Skeletal muscle satellite cell (primary cell): Measurements from ENCODE around the gene PFKFB2.
"Not testable (repeated sequence)": the region's sequence is repeated elsewhere in the genome, so short reads cannot be mapped to it uniquely, and the experiment has no call there.

ENCODE experiments used
- H3K27me3 ChIP-seq: 2 replicates; pipeline ENCODE4 v1.7.0; 2013; ENCODE audit warnings: low read length; ENCODE audit not compliant: control insufficient read depth, insufficient read depth
- H3K36me3 ChIP-seq: 2 replicates; pipeline ENCODE4 v1.7.0; 2013; ENCODE audit warnings: mild to moderate bottlenecking, control low read depth, low read length; ENCODE audit not compliant: insufficient read depth
- H3K4me1 ChIP-seq: 2 replicates; pipeline ENCODE4 v1.7.0; 2013; ENCODE audit warnings: low read length; ENCODE audit not compliant: control insufficient read depth, insufficient read depth
- H3K4me2 ChIP-seq: 2 replicates; pipeline ENCODE4 v1.7.0; 2013; ENCODE audit warnings: mild to moderate bottlenecking, low read length
- H3K4me3 ChIP-seq: 2 replicates; pipeline ENCODE4 v1.7.0; 2013; ENCODE audit warnings: low read length
- H3K9ac ChIP-seq: 2 replicates; pipeline ENCODE4 v1.7.0; 2013; ENCODE audit warnings: mild to moderate bottlenecking, low read depth, low read length, moderate library complexity
- H3K9me3 ChIP-seq: replicated peaks from 2 replicates; pipeline ENCODE4 v1.7.0; 2013; ENCODE audit warnings: mild to moderate bottlenecking, control low read depth, low read length

The PFKFB2 gene

DNA sequence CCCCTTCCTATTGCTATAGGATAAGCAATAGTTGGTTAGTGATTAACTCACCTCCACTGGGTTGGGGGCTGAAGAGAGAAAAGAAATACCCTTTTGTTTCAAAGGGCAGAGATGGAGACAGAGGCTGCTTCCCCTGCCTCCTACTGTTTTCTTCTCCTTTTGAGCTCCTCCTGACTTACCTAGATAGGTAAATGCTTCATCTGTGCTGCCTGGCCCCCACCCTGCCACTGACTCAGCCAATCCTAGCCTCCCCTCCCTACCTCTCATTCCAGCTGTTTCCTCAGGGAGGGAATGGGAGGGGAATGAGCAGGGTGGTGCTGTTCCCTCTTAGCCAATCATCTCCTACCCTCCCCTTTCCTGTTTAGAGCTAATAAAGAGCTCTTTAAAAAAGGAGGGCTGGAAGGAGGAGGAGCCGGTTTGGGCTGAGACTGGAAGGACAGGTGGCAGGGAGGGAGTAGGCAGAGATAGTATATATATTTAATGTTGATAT, 20.5 kb upstream of the PFKFB2 start, which contains the start of gene C1orf116:
Gene C1orf116 (minus strand): TSS at position 229 of the 490 bp plus-strand sequence. CDS start 5,158 bp downstream, outside the sequence.
- H3K4me1 ChIP-seq = peaks cover 11% of the 10 kb centered on the region
- H3K9me3 ChIP-seq = no peaks in the 10 kb centered on the region
- no peak within 1 kb of the TSS for H3K4me2 ChIP-seq
- H3K27me3 ChIP-seq = no peaks in the 10 kb centered on the region
- no peak within 1 kb of the TSS for H3K9ac ChIP-seq
- no peak within 1 kb of the TSS for H3K4me3 ChIP-seq
- no peaks in the 10 kb centered on the region for H3K36me3 ChIP-seq

DNA sequence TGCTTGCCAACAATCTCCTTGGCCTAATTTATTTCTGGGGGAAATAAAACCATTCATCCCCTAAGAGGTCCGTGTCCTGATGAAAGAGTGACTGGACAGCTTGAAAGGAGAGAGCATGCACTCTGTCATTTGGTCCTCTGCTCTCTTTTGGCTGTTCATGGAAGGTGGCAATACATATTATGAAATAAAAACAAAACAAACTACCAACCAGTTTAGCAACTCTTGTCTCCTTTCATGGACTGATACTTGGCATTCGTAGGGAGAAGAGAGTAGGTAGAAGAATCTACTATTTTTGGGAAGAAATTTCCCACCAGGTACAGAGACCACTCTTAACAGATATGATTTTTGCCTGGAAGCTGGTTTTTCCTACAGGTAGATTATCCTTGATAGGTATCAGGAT, 19.8 kb upstream of the PFKFB2 start:
- Histone ChIP-seq H3K4me1 (peaks cover 9% of the 10 kb centered on the region), H3K4me3 (no peak overlapping the region), H3K36me3 (no peaks in the 10 kb centered on the region), H3K9me3 (no peaks in the 10 kb centered on the region), H3K27me3 (no peaks in the 10 kb centered on the region), H3K9ac (no peak overlapping the region), H3K4me2 (no peak overlapping the region)

DNA sequence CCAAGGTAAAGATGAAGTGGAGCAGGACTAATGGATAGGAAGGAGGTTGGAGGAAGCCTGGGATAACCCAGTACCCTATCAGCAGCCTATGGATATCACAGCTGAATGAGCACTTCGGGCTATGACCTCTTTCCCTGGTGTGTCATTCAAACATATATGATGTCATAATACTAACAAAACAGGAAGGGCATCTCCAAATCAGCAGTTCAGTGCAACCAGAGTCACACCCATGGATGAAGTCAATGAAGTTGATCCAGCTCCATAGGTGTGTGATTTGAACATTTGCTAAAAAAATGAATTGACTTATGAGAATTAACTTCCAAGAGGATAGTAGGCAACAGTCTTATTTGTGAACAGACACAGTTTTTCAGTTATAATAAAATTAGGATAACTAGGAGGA, 18.9 kb upstream of the PFKFB2 start:
- Histone ChIP-seq H3K9me3 (no peaks in the 10 kb centered on the region), H3K36me3 (no peaks in the 10 kb centered on the region), H3K4me3 (no peak overlapping the region), H3K27me3 (no peaks in the 10 kb centered on the region), H3K9ac (no peak overlapping the region), H3K4me2 (no peak overlapping the region), H3K4me1 (peaks cover 9% of the 10 kb centered on the region)

DNA sequence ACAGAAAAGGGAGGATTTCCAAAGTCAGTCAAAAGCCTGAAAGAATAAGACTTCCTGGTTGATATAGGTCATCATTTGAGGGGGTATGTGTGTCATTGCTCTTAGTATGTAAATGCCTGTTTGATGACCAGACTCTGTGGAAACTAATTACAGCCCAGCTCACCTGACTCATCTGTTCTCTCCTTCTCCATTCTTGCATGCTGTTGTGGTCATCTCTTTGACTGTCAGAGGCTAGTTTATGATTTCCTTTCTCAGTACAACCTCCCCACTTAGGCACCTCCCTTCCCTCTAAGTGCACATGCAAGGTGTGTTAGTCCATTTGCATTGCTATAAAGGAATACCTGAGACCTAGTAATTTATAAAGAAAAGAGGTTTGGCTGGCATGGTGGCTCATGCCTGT, 18.1 kb upstream of the PFKFB2 start:
- Histone ChIP-seq H3K4me2 (no peak overlapping the region), H3K27me3 (no peaks in the 10 kb centered on the region), H3K9me3 (no peaks in the 10 kb centered on the region), H3K4me1 (peaks cover 11% of the 10 kb centered on the region), H3K36me3 (no peaks in the 10 kb centered on the region), H3K9ac (no peak overlapping the region), H3K4me3 (no peak overlapping the region)

DNA sequence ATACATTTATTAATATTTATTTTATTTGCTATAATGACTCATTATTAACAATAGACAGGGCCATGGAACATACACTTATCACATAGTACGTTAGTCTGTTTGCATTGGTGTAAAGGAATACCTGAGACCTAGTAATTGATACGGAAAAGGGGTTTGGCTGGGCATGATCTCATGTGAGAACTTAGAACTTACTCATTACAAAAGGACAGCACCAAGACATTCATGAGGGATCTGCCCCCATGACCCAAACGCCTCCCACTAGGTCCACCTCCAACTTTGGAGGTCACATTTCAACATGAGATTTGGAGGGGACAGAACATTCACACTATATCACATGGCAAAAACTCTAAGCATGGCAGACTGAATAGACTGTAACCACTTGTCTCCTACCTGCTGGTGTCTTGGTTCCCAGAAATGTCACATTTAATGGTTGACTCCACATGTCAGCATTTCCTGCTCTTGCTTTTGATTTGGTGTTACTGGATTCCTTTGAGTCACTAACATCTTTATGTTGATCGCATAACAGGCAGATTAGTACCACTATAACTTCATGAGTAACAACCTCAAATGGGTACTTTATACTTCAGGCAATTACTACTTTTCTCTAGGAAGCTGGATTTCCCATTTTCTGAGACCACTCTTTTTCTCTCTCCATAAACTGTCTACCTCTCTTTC, 17.1 kb upstream of the PFKFB2 start:
- Histone ChIP-seq H3K4me2 (no peak overlapping the region), H3K4me1 (peaks cover 14% of the 10 kb centered on the region), H3K27me3 (no peaks in the 10 kb centered on the region), H3K9ac (no peak overlapping the region), H3K9me3 (no peaks in the 10 kb centered on the region), H3K4me3 (no peak overlapping the region), H3K36me3 (no peaks in the 10 kb centered on the region)

DNA sequence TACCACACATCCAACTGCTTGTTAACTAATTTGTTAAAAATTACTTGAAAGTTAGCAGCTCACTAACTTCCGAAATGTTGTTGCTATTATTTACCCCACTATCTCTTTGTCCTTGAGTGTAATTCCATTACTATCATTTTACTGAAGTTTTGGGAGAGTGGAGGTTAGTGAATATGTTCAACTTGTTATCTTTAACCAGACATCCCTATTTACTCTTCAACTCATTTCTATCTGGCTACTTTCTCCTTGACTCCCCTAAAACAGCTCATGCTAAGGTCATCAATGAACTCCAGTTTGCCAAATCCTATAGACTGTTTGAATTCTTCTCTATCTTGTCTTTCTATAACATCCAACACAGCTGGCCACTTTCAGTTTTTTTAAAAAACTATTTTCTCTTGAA, 16.2 kb upstream of the PFKFB2 start:
- Histone ChIP-seq H3K9ac (no peak overlapping the region), H3K36me3 (no peaks in the 10 kb centered on the region), H3K4me1 (peaks cover 14% of the 10 kb centered on the region), H3K4me3 (no peak overlapping the region), H3K27me3 (no peaks in the 10 kb centered on the region), H3K9me3 (no peaks in the 10 kb centered on the region), H3K4me2 (no peak overlapping the region)

DNA sequence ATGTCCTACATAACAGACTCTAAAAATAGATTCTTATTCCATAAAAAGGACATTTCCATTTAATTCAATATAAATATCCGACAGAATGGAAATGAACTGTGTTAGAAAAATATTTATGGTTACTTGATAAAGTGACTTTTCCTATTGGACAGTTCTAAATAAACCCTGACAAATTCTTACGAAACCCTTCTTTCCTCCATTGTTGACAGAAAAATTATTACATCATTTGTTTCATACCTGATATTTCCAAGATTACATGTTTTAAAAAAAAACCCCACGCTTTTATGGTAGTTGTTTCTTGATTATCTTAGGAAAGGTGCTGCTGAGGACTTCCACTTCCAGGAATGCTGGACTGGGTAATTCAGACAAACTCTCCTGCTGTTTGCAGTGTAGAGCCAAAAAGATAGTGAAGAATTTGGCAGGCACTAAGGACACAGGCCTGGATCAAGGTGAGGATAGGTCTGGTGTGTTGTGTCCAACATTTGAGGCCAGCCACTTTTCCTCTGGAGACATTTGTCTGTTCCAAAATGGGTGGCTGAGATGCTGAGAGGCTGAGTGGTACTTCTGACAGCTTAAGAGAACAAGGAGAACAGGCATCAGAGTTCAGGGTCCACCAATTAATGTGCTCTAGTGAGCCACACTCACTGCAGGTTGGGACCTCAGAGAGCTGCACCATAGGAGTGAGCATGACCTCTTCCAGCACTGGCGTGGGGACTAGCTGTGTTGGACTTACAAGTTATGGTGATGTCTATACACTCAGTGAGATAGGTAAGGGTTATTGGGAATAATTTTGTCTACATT, 13.5 kb upstream of the PFKFB2 start:
- H3K4me2 ChIP-seq = no peak overlapping the region
- no peaks in the 10 kb centered on the region for H3K27me3 ChIP-seq
- H3K4me3 ChIP-seq = no peak overlapping the region
- no peaks in the 10 kb centered on the region for H3K9me3 ChIP-seq
- no peaks in the 10 kb centered on the region for H3K36me3 ChIP-seq
- peaks cover 14% of the 10 kb centered on the region for H3K4me1 ChIP-seq
- no peak overlapping the region for H3K9ac ChIP-seq

DNA sequence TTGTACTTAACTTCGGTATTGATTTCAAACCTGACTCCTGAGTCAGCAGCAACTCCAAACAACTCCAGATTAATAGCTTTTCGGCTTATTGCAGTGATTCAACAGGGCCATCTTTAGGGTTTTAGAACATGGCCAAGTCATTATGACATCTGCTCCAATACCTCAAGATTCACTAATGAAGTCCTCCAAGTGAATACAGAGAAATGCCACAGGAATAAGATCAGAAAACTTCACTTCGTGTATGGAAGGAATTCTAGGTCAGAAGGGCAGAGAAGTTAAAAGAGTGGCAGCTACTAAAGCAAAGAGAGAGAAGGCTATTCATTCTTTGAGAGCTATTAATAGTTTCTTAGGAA, 12.9 kb upstream of the PFKFB2 start:
- Histone ChIP-seq H3K27me3 (no peaks in the 10 kb centered on the region), H3K9me3 (no peaks in the 10 kb centered on the region), H3K4me3 (no peak overlapping the region), H3K4me2 (no peak overlapping the region), H3K9ac (no peak overlapping the region), H3K36me3 (no peaks in the 10 kb centered on the region), H3K4me1 (peaks cover 8% of the 10 kb centered on the region)

DNA sequence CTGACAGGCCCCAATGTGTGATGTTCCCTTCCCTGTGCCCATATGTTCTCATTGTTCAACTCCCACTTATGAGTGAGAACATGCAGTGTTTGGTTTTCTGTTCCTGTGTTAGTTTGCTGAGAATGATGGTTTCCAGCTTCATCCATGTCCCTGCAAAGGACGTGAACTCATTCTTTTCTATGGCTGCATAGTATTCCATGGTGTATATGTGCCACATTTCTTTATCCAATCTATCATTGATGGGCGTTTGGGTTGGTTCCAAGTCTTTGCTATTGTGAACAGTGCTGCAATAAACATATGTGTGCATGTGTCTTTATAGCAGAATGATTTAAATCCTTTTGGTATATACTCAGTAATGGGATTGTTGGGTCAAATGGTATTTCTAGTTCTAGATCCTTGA, 11.7 kb upstream of the PFKFB2 start:
- not testable (repeated sequence) for H3K9me3 ChIP-seq, H3K9ac ChIP-seq

DNA sequence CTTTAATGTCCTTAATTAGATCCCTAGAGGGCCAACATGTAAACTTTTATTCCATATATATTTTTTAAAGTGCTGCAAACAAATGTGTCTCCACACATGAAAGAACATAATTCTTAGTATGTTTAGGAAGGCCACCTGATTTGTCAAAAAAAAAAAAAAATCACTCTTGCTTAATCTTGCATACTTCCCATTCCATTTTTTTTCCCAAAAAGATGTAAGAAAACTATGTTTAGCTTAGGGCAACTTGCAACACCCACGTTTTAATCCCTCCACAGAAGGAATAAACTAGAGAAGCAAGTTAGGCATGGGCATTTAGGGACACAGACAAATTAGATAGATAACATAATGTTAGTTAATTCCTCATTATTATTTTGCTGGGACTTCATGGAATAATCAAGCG, 7.6 kb upstream of the PFKFB2 start:
- Histone ChIP-seq H3K4me3 (no peak overlapping the region), H3K4me2 (no peak overlapping the region), H3K27me3 (no peaks in the 10 kb centered on the region), H3K9me3 (no peaks in the 10 kb centered on the region), H3K9ac (no peak overlapping the region), H3K4me1 (peaks cover 10% of the 10 kb centered on the region), H3K36me3 (peaks cover 13% of the 10 kb centered on the region)

More for the DNA sequence above, 11.7 kb upstream of the PFKFB2 start:
- H3K4me1 ChIP-seq, H3K4me3 ChIP-seq, H3K27me3 ChIP-seq, H3K36me3 ChIP-seq, H3K4me2 ChIP-seq: not testable (repeated sequence)

DNA sequence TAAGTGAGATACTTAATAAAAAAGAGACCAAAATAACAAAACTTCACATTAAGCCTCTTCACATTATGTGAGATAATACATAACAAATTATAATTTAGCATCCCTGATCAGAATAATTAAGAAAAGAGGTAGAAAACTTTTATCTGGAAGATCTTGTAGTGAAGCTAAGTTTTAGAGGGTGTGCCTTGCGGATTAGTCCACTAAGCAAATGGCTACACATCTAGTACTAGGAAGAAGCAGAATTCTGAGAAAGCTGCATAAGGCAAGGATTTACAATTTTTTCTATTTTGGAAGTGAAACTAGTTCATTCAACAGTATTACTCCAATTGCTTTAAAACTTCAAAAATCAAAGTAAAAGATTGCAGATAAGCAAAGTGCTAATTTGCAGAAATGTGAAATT, 5.6 kb upstream of the PFKFB2 start:
- H3K4me2 ChIP-seq = no peak overlapping the region
- no peaks in the 10 kb centered on the region for H3K9me3 ChIP-seq
- H3K27me3 ChIP-seq = no peaks in the 10 kb centered on the region
- peaks cover 15% of the 10 kb centered on the region for H3K4me1 ChIP-seq
- no peak overlapping the region for H3K9ac ChIP-seq
- H3K36me3 ChIP-seq = peaks cover 13% of the 10 kb centered on the region
- no peak overlapping the region for H3K4me3 ChIP-seq

DNA sequence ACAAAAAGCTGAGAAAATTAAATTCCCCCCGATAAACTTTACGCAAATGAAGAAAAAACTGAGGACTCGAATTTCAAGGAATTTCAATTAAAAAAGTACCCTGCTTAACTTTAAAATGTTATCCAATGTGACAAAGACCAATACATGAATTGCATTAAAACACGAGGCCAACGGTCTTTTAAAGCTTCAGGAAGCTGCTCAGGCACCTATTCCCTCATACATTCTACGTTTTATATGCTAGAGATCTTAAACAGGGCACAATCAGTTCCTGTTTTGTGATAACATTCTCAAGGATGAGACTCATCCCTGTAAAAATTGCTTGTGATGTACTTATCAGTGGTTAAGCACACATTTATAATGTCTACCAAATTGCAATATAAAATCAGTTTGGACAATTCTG, 5.0 kb upstream of the PFKFB2 start:
- Histone ChIP-seq H3K4me1 (peaks cover 15% of the 10 kb centered on the region), H3K9ac (no peak overlapping the region), H3K9me3 (no peaks in the 10 kb centered on the region), H3K4me3 (no peak overlapping the region), H3K4me2 (no peak overlapping the region), H3K27me3 (no peaks in the 10 kb centered on the region), H3K36me3 (peaks cover 13% of the 10 kb centered on the region)
